Epithelial cell of esophagus (primary cell): ENCODE data around the gene GFRA1.

Source experiments
- DNase-seq: peaks from one replicate; pipeline ENCODE4 v3.0.0; 2010; ENCODE audit warnings: low read depth
- H3K4me3 ChIP-seq: 2 replicates; pipeline ENCODE4 v1.5.1; 2011; ENCODE audit warnings: mild to moderate bottlenecking, low read length, control low read depth
- TF ChIP-seq, protein P1 (sequence below): IDR thresholded peaks from 2 replicates; pipeline ENCODE4 v1.5.1; 2011; ENCODE audit warnings: low read depth, mild to moderate bottlenecking, low read length, control low read depth, inconsistent platforms; ENCODE audit not compliant: insufficient read depth; ENCODE audit errors: missing control alignments

Gene GFRA1

DNA sequence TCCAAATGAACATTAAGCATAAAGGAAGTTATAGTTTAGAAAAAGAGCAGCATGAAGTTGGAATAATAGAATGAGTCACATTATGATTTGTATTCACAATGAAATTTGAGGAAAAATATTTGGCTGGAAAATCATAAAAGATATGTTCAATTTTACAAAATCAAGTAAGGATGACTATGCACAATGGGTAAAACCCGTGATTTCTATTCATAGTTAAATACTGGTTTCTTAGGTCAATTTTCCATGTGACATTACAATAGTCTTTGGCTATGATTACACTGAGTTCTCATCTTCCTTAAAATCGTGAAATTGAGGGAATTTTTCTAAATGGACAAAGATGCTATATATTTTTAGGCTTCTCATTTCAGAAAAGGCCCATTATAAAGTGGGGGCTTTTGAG is 33.8 kb upstream of the GFRA1 start:
- TF ChIP-seq, protein P1, sequence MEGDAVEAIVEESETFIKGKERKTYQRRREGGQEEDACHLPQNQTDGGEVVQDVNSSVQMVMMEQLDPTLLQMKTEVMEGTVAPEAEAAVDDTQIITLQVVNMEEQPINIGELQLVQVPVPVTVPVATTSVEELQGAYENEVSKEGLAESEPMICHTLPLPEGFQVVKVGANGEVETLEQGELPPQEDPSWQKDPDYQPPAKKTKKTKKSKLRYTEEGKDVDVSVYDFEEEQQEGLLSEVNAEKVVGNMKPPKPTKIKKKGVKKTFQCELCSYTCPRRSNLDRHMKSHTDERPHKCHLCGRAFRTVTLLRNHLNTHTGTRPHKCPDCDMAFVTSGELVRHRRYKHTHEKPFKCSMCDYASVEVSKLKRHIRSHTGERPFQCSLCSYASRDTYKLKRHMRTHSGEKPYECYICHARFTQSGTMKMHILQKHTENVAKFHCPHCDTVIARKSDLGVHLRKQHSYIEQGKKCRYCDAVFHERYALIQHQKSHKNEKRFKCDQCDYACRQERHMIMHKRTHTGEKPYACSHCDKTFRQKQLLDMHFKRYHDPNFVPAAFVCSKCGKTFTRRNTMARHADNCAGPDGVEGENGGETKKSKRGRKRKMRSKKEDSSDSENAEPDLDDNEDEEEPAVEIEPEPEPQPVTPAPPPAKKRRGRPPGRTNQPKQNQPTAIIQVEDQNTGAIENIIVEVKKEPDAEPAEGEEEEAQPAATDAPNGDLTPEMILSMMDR, result no peak

DNA sequence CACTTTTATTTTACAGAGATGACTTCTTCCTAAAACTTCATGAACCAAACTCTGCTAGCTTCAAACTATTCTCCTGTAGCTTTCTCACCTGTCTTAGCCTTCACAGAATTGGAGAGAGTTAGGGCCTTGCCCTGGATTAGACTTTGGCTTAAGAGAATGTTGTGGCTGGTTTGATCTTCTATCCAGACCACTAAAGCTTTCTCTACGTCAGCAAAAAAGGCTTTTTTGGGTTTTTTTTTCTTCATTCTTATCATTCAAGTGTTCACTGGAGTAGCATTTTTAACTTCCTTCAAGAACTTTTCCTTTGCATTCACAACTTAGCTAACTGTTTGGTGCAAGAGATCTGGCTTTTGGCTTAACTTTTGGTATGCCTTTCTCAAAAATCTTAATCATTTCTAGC is 31.9 kb upstream of the GFRA1 start:
- TF ChIP-seq, protein P1, result no peak
- no peak for DNase-seq
- H3K4me3 ChIP-seq, result no peak overlapping the region

More for the DNA sequence above, 33.8 kb upstream of the GFRA1 start:
- DNase-seq, result no peak
- H3K4me3 ChIP-seq, result no peak overlapping the region

DNA sequence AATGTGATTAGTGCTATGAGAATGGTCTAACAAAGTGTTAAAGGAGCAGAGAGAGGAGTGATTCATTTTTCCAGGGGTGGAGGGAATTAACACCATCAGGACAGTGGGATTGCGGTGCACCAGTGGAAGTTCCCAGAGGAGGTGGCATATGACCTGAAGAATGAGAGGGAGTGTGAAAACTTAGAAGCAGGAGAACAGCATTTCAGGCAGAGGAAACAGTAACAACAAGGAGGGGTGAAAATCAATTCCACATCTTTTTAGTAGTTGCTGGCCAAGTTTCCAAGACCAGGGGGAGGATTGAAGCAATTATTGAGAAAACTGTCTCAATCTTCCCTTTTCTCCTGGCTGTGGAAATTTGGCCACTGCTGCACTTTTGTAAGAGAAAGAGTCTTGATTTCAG is 27.5 kb upstream of the GFRA1 start:
- TF ChIP-seq, protein P1, result no peak
- H3K4me3 ChIP-seq, result no peak overlapping the region
- DNase-seq, result no peak

DNA sequence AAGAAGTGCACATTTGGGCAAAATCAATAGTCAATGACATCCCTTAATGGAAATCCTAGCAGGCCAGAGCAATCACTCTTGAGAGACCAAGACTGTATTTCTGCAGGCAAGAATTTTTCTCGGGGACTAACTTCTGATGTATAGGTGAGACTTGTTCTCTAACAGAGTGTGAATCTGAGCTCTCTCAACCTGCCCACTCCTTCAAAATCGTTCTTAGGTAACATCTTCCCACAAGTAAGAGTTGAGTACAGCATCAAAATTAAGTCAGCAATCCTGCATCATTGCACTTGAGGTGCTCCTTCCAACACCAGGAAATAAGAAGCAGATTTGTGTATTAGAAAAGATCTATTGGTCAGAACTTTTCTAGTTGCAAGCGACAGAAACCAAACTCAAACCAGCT is 25.6 kb upstream of the GFRA1 start:
- DNase-seq, result no peak
- no peak overlapping the region for H3K4me3 ChIP-seq
- TF ChIP-seq, protein P1, result no peak

DNA sequence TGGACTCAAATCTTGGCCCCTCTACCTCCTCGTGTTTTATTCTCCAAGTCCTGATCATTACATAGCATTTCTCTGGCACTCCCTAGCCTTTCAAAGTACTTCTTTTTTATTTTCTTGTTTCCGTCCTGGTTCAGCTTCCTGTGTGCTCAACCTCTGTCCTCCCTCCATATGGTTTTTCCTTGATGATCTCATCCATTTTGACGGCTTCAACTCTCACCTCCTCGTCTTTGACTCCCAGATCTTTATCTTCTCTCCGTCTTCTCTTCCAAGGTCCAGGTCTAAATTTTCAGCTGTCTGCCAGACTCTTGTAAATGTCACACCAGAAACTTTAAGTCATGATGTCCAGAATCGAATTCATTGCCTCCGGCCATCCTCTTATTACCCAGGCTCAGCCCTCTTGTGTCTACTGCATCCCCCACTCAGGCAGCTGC is 23.3 kb upstream of the GFRA1 start:
- no peak for DNase-seq
- TF ChIP-seq, protein P1, result no peak
- H3K4me3 ChIP-seq, result no peak overlapping the region

DNA sequence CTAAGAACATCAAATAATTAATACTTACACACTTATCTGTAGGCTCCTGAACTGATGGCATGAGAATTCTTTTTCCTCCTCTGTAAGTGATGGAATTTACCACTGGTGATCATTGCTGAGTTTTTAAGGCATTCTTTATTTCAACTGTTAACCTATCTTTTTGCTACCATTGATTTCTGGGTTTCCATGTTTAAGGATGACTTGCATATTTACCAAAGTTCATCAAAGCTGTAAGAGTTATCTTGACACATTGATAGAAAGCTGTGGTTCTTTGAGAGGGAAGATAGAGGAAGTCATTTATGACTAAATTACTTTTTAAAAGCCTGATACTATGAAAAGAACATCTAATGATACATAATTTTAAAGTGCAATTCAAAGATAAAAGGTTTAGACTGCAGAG is 19.5 kb upstream of the GFRA1 start:
- no peak for DNase-seq
- TF ChIP-seq, protein P1, result no peak

DNA sequence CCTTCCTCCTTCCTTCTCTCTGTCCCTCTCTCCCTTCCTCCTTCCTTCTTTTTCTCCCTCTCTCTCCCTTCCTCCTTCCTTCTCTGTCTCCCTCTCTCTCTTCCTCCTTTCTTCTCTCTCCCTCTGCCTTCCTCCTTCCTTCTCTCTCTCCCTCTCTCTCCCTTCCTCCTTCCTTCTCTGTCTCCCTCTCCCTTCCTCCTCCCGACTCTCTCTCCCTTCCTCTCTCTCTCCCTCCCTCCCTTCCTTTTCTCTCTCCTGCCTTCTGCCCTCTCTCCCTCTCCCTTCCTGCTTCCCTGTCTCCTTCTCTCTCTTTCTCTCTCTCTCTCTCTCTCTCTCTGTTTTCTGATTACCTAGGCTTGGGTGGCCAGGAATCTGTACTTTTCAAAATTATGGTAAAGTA is 16.6 kb upstream of the GFRA1 start:
- DNase-seq, result no peak
- TF ChIP-seq, protein P1, result no peak
- H3K4me3 ChIP-seq, result no peak overlapping the region

More for the DNA sequence above, 19.5 kb upstream of the GFRA1 start:
- H3K4me3 ChIP-seq, result no peak overlapping the region
